HG02870 (cell line): ENCODE measurements around the gene STX1A.

Source experiments
- ATAC-seq: cut with Tn5 transposase; IDR thresholded peaks from one replicate; pipeline ENCODE4 v1.9.1; 2021; ENCODE audit warnings: mild to moderate bottlenecking, moderate library complexity; ENCODE audit not compliant: unreplicated experiment

The STX1A gene

DNA sequence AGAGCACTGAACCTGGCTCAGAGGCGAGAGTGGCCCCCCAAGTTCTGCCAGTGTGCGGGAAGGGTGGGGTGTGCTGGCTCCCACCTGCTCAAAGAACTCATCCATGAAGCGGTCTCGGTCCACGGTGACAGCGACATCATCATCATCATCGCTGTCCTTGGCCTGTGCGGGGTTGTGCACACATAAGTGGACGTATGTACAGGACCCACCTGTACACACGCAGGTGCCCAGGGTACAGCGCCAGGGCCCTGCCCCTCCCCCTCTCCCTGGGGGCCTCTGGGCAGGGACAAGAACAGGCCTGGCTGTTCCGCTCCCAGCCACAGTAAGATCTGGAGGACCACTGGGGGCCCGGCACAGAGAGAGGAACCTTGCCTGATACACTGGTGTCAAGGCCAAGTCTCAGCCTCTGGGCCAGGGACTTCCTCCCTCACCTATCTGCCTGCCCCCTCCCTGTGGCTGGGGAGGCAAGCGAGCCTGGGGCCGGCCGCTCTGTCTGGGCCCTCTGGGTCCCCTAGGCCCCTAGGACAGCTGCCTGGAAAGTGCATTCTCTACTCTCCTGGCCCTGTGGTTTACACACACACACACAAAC is 10.4 kb downstream of the STX1A start:
- no peak for ATAC-seq

DNA sequence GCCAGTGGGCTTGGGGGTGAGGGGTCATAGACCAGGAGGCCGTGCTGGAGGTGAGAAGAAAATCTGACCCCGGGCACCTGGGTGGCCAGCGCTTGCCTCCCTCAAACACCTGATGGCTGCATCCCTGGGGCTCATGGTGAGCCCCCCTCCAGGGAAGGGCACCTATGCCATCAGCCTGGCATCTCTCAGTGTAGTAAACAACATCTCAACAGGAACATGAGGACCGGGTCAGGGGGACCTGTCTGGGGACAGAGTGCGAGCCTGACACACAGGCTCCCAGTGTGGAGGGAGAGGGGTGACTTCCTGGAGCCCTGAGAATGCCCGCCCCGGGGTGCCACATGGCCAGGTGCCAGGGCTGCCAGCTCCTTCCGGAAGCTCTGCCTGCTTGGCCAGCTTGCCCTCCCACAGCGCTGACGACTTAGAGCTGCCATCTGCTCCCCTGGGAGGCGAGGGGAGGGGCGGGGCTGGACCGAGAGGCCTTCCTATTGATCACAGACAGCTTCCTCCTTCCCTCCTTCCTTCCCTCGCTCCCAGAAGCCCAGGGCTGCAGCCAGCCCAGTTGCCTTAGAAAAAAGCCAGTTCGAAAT is 12.3 kb downstream of the STX1A start:
- no peak for ATAC-seq

DNA sequence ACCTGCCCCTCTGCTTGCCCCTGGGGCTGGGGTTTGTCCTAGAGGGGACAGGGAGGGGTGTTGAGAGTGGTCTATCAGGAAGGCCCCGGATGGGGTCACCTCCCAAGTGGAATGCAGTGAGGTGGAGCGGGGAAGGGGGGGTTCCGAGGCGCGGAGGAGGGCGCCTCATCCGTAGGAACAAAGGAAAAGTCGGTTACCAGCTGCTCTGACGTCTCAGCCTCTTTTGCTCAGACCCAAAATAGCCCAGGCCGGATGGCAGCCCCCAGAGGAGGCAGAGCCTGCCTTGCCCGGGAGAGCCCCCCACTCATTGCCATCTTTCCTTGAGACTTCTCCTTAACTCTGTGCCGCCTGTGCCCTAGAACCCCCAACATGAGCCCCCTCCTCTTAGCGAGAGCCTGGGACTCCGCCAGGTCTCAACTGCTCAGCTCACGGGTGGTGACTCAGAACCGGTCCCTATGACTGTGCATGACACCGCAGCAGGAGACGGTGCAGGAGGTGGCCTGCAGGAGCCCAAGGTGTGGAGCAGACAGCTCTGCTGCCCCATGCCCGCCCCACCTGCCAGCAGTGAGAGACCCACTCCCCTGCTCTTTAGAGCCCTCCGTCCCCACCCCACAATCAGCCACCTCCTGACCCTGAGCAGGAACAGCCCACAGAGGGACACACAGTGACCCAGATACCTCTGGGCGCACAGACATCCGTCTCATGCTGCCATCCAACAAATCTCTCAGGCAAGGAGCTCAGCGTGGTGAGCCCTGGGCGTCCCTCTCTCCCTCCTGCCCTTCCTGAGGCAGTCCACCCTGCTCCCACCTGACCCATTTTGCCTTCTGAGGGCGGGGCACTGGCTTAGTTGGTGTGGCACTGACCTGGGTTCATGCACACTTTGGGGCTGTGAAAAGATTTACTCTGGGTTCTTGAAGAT is 13.1 kb downstream of the STX1A start:
- ATAC-seq, result no peak

DNA sequence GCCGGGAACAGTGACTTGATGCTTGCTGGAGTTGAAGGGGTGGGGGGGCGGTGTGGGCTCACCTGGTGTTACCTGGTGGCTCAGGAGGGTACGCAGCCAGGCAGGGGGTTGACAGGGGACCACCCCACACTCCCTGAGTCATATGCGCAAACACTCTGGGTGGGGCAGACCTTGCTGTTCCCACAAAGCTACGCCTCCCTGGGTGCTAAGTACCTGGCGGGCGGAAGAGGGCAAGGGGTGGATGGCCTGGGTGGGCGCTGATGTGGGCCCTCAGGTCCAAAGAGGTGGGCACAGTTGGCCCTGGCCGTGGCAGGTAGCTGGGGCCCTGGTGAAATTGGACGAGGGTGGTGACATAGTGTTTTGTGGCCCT is 13.9 kb downstream of the STX1A start:
- ATAC-seq, result no peak

DNA sequence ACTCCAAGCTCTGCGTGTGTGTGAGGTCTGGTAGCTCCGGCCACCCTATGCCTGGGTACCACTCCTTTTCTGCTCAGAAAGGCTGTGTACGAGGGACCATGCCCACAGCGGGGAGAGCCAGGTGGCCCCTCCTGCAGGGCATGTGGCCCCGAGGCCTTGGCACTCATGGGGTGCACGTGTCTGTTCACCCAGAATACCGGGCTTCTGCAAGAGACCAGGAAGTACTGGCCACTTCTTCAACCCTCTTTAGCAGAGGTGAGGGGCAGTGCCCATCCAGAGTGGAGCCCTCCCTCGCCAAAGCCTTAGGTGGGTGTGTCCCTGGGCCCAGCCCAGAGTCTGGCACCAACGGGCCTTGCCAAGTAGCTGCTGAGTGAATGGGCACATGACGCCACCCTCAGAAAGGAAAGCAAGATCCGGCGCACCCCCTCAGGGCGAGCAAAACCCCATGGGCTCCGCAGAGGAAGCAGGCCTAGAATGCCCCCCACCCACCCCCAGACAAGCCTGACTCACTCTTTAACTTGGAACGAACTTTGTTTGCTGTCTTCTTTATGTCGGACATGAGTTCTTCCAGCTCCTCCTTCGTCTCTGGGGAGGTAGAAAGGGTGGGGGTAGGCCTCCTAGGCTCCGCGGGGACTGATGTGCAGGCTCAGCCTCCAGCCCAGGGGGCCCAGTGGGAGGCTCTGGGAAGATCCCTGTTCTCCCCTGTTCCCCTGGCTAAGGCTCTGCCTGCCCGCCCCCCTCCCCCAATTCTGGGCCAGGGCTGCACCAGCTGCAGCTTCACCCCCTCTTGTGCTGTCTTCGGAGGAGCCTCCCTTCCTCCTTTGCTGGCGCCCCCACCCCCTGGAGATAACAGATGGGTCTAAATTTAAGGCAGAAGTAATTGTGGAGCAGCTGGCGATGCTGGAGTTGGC is 14.6 kb downstream of the STX1A start:
- no peak for ATAC-seq

DNA sequence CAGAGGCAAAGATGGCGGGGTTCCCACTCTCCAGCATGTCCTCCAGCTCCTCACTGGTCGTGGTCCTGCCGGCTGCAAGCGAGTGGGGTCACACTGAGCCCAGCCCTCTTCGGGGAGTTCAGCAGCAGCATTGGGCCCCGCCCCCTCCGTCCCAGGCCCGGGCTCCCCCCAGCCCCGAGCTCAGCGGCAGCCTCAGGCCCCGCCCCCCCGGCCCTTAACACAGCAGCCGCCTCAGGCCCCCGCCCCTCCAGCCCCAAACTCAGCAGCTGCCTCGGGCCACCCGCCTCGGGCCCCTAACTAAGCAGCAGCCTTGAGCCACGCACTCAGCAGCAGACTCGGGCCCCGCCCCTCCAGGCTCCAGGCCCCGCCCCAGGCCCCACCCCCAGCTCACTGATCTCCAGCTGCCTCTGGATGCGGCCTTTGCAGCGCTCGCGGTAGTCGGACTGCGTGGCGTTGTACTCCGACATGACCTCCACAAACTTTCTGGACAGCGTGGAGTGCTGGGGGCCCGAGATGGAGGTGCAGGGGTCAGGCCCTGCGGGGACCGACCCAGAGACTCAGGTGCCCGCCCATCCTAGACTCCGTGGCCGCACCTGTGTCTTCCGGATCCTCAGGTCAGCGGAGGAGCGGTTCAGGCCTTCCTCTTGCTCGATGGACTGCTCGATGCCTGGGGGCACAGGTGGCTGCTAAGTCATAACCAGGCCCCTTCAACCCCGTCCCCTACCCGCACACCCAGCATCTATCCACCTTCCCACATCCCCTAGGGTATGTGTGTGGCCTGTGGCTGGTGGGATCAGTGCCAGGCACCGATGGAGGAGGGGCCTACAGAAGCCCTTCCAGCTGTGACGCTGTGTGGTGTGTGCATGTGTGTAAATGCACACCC is 15.5 kb downstream of the STX1A start:
- no peak for ATAC-seq

DNA sequence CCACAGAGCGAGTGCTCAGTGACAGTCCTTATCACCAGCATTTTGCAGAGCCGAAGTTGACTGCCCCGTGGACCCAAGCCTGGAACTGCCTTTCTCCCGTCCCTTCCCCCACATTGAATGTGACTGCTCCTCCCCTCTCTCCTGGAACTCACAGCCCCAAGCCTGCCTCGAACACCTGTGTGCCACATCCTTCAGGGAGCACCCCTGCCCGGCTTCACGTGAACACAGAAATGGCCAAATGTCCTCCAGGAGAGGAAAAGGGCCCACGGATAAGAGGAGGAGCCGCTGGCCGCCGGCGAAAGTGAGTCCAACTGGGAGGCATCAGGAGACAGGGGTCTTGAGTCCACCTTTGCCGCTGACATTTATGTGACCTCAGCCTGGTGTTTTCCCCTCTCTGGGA is 16.2 kb downstream of the STX1A start:
- ATAC-seq, result no peak

DNA sequence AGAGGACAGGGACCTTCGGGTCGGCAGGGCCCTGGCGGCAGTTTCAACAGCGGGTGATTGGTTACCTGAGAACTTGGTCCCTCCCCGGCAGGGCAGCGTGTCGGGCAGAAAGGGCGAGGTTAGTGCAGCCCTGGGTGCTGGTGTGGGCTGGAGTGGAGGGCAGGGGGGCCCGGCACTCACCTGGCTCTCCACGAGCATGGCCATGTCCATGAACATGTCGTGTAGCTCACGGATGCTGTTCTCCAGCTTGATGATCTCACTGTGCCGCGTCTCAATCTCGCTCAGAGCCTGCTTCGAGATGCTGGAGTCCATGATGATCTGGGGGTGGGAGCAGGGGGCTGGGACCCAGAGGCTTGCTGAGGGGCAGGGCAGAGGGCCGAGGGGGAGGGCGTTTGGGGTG is 16.8 kb downstream of the STX1A start:
- no peak for ATAC-seq

DNA sequence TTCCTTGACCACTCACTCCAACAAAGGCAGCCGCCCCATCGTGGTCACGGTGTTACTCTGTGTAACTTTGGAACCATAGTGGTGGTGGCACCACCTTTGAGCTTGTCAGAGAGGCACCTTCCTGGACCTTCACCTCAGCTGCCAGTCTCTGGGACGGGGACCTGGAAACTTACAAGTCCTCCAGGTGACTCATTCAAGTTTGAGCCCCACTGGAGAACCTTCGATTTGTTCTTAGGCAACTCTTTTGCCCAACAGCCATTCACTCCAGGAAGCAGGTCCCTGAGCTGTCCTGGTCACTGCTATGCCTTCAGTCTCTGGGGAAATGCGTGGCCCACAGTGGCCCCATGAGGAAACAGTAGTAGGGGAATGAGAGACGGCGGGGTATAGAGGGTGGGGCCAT is 17.2 kb downstream of the STX1A start:
- no peak for ATAC-seq

DNA sequence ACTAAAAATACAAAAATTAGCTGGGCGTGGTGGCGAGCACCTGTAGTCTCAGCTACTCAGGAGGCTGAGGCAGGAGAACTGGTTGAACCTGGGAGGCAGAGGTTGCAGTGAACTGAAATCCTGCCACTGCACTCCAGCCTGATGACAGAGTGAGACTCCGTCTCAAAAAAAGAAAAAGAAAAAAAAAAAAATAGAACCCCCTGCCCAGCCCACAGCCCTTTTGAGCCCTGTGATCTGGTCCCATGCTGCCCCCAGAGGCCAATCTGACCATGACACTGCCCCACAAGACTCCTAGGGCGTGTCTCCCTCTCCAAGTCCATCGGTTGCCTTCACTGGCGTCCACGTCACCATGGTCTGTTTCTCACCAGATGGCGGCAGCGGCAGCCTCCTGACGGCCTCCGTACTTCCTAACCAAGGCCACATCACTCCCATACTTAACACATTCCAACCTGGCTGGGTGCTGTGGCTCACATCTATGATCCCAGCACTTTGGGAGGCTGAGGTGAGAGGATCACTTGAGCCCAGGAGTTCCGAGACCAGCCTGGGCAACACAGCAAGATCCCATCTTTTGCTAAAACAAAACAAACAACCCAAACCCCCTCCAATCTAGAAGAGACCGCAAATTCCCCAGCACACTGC is 18.0 kb downstream of the STX1A start:
- no peak for ATAC-seq

DNA sequence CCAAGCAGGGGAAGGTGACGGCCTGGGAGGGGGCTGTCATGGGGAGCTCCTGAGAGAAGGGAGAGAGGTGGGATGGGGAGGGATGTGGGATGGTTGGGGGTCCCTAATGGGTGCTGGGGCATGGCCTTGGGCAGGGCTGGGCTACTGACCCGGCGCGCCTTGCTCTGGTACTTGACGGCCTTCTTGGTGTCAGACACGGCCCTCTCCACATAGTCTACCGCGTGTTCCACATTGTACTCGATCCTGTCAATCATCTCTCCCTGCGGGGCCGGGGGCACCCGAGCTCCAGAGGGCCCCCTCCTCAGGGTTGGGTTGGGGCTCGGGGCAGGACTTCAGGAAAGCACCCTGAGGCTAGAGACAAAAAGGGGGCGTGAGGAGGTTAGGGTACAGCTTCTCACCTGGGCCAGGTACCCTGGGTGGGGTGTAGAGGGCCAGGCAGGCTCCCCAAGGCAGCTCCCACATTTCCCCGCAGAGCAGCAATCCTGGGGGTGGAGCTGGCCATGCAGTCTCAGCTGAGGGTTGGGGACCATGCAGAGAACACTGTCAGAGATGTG is 18.8 kb downstream of the STX1A start:
- no peak for ATAC-seq

DNA sequence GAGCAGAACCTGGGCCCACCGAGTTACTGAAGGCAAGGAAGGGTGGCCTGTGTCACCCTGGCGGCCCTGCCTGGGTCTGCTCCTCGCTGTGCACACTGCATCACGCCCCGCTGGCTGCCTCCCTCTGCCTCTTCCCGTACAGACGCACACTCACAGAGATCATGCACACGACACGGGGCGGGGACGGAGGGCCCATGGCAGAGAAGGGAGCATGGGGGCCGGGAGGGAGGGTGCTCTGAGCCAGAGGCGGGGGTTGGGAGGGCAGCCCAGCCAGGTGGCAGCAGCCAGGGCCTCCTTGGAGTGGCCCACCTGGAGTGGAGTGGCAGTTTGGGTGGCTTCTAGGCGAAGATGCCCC is 19.4 kb downstream of the STX1A start:
- ATAC-seq, result no peak

DNA sequence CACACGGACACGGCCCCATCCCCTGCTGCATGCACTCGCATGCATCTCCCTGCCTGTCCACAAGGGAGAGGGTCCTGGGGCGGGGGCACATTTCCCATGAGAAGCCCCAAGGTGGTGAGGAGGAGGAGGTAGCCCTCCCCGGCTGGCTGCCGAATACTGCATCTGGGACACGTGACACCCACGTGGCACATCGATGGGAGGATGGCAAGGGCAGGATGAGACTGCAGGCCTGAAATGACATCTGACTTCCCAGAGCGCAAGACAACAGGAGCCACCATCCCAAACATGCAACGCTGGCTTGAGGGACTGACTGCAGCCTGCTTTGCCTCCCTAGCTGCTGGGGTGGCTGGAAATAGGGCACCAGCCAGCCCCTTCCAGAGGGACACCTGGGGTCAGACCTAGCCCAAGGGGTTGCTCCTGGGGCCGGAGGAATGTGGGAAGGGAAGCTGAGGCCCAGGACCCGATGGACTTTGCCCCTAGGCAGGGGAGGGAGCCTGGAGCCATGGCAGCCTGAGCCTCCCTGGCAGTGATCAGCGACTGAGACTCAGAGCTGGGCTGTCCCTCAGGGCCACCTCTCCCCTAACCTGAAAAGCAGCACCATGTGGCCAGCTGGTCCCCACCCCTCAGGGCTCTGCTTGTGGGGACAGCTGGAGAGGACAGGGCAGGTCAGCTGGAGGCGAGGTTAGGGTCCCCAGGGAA is 19.9 kb downstream of the STX1A start:
- no peak for ATAC-seq

DNA sequence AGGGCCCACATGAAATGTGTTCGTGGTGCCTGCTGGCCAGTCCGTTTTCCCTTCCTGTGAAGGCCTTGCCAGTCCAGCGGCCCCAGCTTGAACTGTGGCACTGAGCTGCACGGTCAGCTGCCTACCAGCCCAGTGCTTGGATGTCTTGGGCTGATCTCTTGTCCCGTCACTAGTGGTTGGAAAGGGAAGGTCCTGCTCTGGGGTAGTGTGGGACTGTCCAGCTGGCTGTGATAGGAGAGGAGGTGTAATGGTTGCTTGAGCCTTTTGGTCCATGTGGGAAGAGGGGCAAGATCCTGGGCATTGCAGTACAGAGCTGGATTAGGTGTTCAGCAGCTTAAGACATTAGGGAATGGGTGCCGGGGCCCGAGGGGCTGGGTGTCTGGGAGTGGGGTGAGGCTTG is 21.1 kb downstream of the STX1A start:
- ATAC-seq, result no peak

DNA sequence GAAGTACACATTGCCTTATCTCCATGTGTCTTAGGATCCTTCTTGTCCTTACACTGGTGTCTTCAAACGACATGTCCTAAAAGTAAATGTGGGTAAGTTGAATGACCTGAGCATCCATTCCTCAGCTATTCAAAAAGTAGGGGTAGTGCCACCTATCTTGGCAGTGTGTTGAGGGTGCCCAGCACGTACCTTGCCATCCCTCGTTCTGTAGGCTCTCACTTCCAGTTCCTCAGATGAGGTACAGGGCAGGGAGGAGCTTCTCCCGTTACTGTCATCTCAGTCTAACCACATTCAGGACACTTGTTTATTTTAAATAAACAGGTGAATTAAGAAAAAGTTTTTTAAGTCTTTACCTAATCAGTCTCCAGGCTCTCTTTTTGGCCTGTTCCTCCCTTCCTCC is 23.1 kb downstream of the STX1A start:
- ATAC-seq, result no peak

DNA sequence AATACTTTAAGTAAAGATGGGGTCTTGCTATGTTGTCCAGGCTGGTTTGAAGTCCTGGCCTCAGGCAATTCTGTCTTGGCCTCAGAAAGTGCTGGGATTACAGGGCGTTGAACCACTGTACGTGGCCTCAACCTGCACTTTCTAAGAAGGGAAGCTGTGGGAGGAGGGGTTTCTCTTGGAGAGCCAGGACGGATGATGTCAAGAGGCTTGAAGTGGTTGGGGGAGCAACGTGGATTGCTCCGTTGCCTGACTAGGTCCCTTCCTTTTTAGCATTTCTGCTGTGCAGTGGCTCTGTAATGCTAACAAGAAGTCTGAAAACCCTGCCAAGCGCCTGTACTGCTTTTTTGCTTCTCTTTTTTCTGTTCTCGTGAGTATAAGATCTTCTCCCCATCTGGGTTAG is 28.8 kb downstream of the STX1A start:
- no peak for ATAC-seq

DNA sequence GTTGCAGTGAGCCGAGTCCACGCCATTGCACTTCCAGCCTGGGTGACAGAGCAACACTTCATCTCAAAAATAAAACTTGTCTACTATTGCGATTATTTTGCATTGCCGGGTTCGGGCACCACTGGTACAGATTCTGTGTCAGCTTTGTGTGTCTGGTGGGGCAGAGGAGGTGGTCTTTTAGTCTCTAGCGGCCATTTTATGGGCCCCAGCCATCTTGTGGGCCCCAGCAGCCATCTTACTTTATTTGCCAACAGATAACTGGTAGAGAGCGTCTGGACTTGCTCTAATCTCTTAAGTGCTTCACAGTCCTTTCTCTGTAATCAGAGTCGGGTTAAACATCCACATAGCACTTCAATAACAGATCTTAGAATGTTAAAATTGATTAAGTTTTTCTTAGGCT is 31.2 kb downstream of the STX1A start:
- no peak for ATAC-seq

DNA sequence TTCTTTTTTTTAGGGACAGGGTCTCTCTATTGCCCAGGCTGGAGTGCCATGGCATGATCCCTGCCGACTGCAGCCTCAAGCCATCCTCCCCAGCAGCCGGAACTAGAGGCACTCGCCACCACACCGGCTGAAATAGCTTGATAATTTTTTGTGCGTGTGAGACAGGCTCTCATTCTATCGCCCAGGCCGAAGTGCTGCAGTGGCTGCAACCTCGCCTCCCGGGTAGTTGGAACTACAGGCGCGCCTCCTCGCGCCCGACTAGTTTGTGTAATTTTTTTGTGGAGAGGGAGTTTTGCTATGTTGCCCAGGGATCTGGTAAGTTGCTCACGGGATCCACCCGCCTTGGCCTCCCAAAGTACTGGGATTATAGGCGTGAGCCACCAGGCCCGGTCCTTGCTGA is 34.2 kb downstream of the STX1A start:
- no peak for ATAC-seq
